Endodermal cell (in vitro differentiated cells): ENCODE measurements around the gene PRRG2. TPM values are rescaled to one million over a fixed set of nuclear protein-coding genes. Genes with fewer than 3 reads are reported as not detected.

Experiments used
- DNase-seq: peaks from one replicate; pipeline ENCODE4 v3.0.0-alpha.2; 2017
- H3K27ac ChIP-seq: 2 replicates; pipeline ENCODE4 v1.5.1; 2013; ENCODE audit warnings: mild to moderate bottlenecking, low read depth, low read length, moderate library complexity
- H3K27me3 ChIP-seq: 2 replicates; pipeline ENCODE4 v1.6.1; 2013; ENCODE audit warnings: mild to moderate bottlenecking, low read length, moderate library complexity; ENCODE audit not compliant: insufficient read depth, control insufficient read depth, poor library complexity, severe bottlenecking
- H3K36me3 ChIP-seq: 2 replicates; pipeline ENCODE4 v1.7.0; 2013; ENCODE audit warnings: mild to moderate bottlenecking, low read length, moderate library complexity; ENCODE audit not compliant: control insufficient read depth, insufficient read depth
- H3K4me1 ChIP-seq: one replicate; pipeline ENCODE4 v1.7.0; 2013; ENCODE audit warnings: low read length; ENCODE audit not compliant: control insufficient read depth, insufficient read depth
- H3K4me3 ChIP-seq: 2 replicates; pipeline ENCODE4 v1.5.1; 2013; ENCODE audit warnings: mild to moderate bottlenecking, low read length, moderate library complexity
- H3K9ac ChIP-seq: 2 replicates; pipeline ENCODE4 v1.6.1; 2013; ENCODE audit warnings: mild to moderate bottlenecking, low read length, moderate library complexity; ENCODE audit not compliant: poor library complexity, severe bottlenecking; ENCODE audit errors: extremely low read depth
- H3K9me3 ChIP-seq: 2 replicates; pipeline ENCODE4 v1.6.1; 2013; ENCODE audit warnings: mild to moderate bottlenecking, low read length, moderate library complexity; ENCODE audit not compliant: control insufficient read depth
- H3K27ac Mint-ChIP-seq: 2 replicates; pipeline ENCODE4 v1.8.0; 2020; ENCODE audit warnings: mixed read lengths
- H3K27me3 Mint-ChIP-seq: 2 replicates; pipeline ENCODE4 v1.8.0; 2021; ENCODE audit warnings: mild to moderate bottlenecking, mixed read lengths; ENCODE audit not compliant: insufficient read depth
- H3K36me3 Mint-ChIP-seq: 2 replicates; pipeline ENCODE4 v1.8.0; 2020; ENCODE audit warnings: low read depth, mixed read lengths
- H3K4me1 Mint-ChIP-seq: 2 replicates; pipeline ENCODE4 v1.8.0; 2020; ENCODE audit warnings: mixed read lengths
- H3K4me3 Mint-ChIP-seq: 2 replicates; pipeline ENCODE4 v1.8.0; 2020; ENCODE audit warnings: mild to moderate bottlenecking, moderate library complexity, mixed read lengths
- H3K9me3 Mint-ChIP-seq: 2 replicates; pipeline ENCODE4 v1.8.0; 2020; ENCODE audit warnings: mild to moderate bottlenecking, mixed read lengths
- CTCF ChIP-seq: fragments of 200-600 bp; sonication (generic); conservative IDR thresholded peaks from 2 replicates; pipeline ENCODE4 v1.5.0; 2021; ENCODE audit warnings: antibody characterized with exemption, mild to moderate bottlenecking
- WGBS, 2 experiments: methylation state at CpG; one replicate each; pipeline versions ENCODE4 v1.1.5 to v1.1.7; 2013; ENCODE audit warnings: missing lambda C conversion rate in 2 of 2, mixed read lengths in 1 of 2; ENCODE audit not compliant: insufficient coverage in 1 of 2, insufficient read length in 1 of 2; 5-methylcytosine and 5-hydroxymethylcytosine counted together
- total RNA-seq, 2 donors: library from RNA; stranded (reverse); fragmentation: NEBNext Ultra II Directional in 1 of 2; extraction: Animal tissue kit (Norgen Biotek cat#: 25700) in 1 of 2; gene quantifications; 2 replicates in 1 of 2; 3 replicates in 1 of 2; pipeline ENCODE4 v1.2.1, GENCODE V29; 2021

PRRG2 gene
- total RNA-seq, 2 donors from 2014 or later, result 3.7 to 6.9 TPM

DNA sequence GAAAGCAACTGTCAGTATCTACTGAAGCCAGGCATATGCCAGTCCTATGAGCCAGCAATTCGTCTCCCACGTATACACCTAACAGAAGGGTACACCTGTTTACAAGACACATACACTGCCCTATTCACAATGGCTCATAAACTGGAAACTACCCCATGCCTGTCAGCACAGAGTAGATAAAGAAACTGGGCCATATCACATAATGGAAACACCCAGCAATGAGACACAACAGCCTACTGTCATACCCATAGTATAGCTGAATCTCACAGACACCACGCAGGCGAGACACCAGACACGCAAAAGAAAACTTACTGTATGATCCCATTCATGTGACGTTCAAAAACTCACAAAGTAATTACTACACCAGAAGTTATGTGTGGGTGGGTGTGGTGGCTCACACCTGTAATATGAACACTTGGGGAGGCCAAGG, 16.5 kb upstream of the PRRG2 start:
- H3K4me1 Mint-ChIP-seq, result no peaks in the 10 kb centered on the region
- no peak for DNase-seq
- Histone ChIP-seq H3K27me3 (no peaks in the 10 kb centered on the region), H3K4me1 (no peaks in the 10 kb centered on the region), H3K4me3 (no peak overlapping the region), H3K9ac (no peak overlapping the region), H3K27ac (no peak overlapping the region), H3K36me3 (peaks cover 15% of the 10 kb centered on the region), H3K9me3 (no peaks in the 10 kb centered on the region)
- no peak for TF ChIP-seq CTCF
- H3K36me3 Mint-ChIP-seq, result peaks cover 31% of the 10 kb centered on the region
- H3K9me3 Mint-ChIP-seq, result no peaks in the 10 kb centered on the region
- H3K4me3 Mint-ChIP-seq, result no peak overlapping the region
- no peak overlapping the region for H3K27ac Mint-ChIP-seq
- no peaks in the 10 kb centered on the region for H3K27me3 Mint-ChIP-seq
- 83 to 96% methylated on average over 2 to 5 of the region's 6 CpGs for WGBS, 2 experiments

DNA sequence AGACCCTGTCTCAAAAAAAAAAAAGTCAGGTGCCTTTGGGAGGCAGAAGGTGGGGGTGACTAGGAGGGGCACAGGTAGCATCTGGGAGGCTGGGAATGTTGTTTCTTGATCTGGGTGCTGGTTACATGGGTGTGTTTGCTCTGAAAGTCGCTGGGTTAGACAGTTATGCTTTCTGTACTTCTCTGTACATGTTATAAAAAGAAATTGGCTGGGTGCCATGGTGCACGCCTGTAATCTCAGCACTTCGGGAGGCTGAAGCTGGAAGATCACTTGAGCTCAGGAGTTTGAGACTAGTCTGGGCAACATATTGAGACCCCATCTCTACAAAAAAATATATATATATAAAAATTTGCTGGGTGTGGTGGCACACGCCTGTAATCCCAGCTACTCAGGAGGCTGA, 15.9 kb upstream of the PRRG2 start:
- H3K4me1 Mint-ChIP-seq, result peaks cover under 1% of the 10 kb centered on the region
- H3K9ac ChIP-seq, result no peak overlapping the region
- H3K4me3 Mint-ChIP-seq, result no peak overlapping the region
- no peak overlapping the region for H3K4me3 ChIP-seq
- no peak overlapping the region for H3K27ac ChIP-seq
- no peaks in the 10 kb centered on the region for H3K27me3 Mint-ChIP-seq
- peaks cover 27% of the 10 kb centered on the region for H3K36me3 Mint-ChIP-seq
- no peak for TF ChIP-seq CTCF
- DNase-seq, result no peak
- 94 to 99% methylated on average over 2 to 4 of the region's 4 CpGs for WGBS, 2 experiments
- H3K36me3 ChIP-seq, result peaks cover 10% of the 10 kb centered on the region
- H3K27ac Mint-ChIP-seq, result no peak overlapping the region
- H3K4me1 ChIP-seq, result no peaks in the 10 kb centered on the region
- no peaks in the 10 kb centered on the region for H3K27me3 ChIP-seq
- no peaks in the 10 kb centered on the region for H3K9me3 ChIP-seq
- H3K9me3 Mint-ChIP-seq, result no peaks in the 10 kb centered on the region

DNA sequence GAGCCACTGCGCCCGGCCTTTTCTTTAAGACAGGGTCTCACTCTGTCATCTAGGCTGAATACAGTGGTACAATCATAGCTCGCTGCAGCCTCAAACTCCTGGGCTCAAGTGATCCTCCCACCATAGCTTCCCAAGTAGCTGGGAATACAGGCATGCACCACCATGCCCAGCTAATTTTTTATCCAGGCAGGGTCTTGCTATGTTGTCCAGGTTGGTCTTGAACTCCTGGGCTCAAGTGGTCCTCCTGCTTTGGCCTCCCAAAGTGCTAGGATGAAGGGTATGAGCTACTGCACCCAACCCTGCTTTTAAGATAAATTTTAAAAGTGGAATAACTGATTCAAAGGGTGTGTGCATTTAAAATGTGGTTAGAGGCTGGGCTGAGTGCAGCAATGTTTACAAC, 14.8 kb upstream of the PRRG2 start:
- TF ChIP-seq CTCF, result no peak
- Mint-ChIP-seq H3K27me3 (no peaks in the 10 kb centered on the region), H3K4me3 (no peak overlapping the region), H3K36me3 (peaks cover 26% of the 10 kb centered on the region), H3K9me3 (no peaks in the 10 kb centered on the region), H3K27ac (no peak overlapping the region), H3K4me1 (peaks cover 8% of the 10 kb centered on the region)
- WGBS, 2 experiments, result 84 to 91% methylated on average over 3 of the region's 3 CpGs
- H3K4me1 ChIP-seq, result no peaks in the 10 kb centered on the region
- H3K27ac ChIP-seq, result no peak overlapping the region
- no peak overlapping the region for H3K4me3 ChIP-seq
- no peaks in the 10 kb centered on the region for H3K9me3 ChIP-seq
- H3K9ac ChIP-seq, result no peak overlapping the region
- no peaks in the 10 kb centered on the region for H3K27me3 ChIP-seq
- peaks cover 6% of the 10 kb centered on the region for H3K36me3 ChIP-seq
- no peak for DNase-seq
